ENCODE data around the gene HMGB1. TPM values are rescaled to one million over a fixed set of nuclear protein-coding genes. Genes with fewer than 3 reads are reported as not detected.
"Not testable (repeated sequence)": the region's sequence is repeated elsewhere in the genome, so short reads cannot be mapped to it uniquely, and the experiment has no call there.

Gene HMGB1
- total RNA-seq, 1 donor from 2014 or later: 135 TPM

DNA sequence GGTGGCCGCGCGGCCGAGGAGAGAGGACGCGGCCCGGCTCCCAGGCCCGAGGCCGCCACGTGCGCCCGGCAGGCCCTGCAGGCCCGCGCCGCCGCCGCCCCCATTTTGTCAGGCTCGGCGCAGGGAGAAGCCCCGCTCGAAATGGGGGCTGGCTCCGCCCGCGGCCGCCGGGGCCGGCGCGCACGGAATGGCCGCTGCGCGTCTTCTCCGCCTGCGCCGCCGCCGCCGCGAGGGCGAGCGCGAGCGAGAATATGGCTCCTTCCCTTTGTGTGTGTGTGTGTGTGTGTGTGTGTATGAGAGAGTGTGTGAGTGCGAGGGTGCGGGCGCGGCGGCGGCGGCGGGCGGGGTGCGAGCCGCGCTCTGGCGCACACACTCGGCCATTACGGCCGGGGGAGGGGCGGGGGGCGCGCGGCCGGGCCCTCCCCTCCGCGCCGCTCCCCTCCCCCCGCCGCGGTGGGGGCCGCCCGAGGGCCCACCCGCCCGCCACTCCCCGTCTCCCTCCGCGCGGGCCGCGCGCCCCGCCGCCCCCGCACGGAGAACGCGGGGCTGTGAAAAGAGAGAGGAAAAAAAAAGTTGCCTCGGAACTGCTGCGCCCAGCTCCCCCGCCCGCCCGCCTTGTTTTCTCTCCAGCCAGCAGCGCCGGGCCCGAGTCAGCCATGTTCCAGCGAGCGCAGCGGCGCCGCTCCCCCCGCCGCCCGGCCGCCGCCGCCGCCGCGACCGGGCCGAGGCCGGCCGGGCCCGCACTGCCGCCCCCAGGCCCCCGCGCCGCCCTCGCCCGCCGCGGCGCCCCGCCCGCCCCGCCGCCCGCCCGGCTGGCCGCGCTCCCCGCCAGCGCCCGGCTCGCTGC is 1.0 kb downstream of the HMGB1 start:
- Histone ChIP-seq H3K36me3 (peaks cover 3 to 17% of the 10 kb centered on the region in 2 donors), H3K9me3 (no peaks in the 10 kb centered on the region), H3K4me3 (peak overlapping the region; percentile 80 to 88), H3K4me1 (peaks cover 4 to 24% of the 10 kb centered on the region in 2 donors), H3K27ac (peak overlapping the region; percentile 76 to 95), H3K27me3 (no peaks in the 10 kb centered on the region)
- intact Hi-C loops (cut with DNase I): loop anchor here (1.0 to 10.0 kb wide), 15 partner anchors 20 to 700 kb away; partner anchors contain the start of genes HSPH1, KATNAL1, MEDAG and USPL1
- TF ChIP-seq, protein P1, sequence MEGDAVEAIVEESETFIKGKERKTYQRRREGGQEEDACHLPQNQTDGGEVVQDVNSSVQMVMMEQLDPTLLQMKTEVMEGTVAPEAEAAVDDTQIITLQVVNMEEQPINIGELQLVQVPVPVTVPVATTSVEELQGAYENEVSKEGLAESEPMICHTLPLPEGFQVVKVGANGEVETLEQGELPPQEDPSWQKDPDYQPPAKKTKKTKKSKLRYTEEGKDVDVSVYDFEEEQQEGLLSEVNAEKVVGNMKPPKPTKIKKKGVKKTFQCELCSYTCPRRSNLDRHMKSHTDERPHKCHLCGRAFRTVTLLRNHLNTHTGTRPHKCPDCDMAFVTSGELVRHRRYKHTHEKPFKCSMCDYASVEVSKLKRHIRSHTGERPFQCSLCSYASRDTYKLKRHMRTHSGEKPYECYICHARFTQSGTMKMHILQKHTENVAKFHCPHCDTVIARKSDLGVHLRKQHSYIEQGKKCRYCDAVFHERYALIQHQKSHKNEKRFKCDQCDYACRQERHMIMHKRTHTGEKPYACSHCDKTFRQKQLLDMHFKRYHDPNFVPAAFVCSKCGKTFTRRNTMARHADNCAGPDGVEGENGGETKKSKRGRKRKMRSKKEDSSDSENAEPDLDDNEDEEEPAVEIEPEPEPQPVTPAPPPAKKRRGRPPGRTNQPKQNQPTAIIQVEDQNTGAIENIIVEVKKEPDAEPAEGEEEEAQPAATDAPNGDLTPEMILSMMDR (IDR thresholded peaks at IDR 0.05): no peak
- DNase-seq (ENCODE audit: low spot score in 2 of 2): peak in 1 of 2 donors; percentile 84

DNA sequence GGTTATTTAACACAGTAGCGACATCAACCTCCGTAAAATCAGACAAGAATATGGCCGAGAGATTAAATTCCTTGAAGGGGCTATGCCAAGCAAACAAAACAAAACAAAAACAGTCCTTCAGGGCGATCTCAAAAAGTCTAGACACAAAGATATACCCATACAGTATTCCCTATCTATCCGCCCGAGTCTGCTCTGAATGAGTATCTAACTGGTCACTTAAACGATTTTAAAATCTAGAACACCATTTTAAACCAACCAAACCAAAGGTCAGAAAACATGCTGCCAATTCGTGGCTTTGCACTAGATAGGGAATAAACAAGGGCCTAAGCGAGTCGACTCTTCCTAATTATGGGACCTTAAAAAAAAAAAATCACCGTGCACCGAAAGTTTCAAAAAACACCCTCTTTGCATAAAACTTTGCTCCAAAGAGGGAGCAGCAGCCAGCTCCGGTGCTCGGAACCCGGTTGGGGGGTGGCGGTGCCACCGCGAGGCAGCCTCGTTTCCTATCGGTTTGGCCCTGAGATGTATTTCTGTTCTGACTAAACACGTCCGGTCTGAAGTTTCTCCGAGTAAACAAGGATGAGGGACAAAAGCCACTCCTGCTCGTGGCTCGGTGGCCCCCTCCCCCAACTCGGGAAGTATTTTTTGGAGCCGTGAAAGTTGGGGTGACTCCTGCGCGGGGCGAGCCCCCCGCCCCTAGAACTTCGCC is 1.8 kb downstream of the HMGB1 start:
- TF ChIP-seq, protein P1 (IDR thresholded peaks at IDR 0.05): no peak
- H3K4me1 ChIP-seq: peaks cover 4 to 24% of the 10 kb centered on the region in 2 donors
- peak overlapping the region; percentile 76 to 95 for H3K27ac ChIP-seq
- peak overlapping the region; percentile 80 to 88 for H3K4me3 ChIP-seq
- no peaks in the 10 kb centered on the region for H3K27me3 ChIP-seq
- intact Hi-C loops (cut with DNase I): loop anchor here (1.0 to 10.0 kb wide), 12 partner anchors 19 to 701 kb away; partner anchors contain the start of genes HSPH1, KATNAL1, MEDAG and USPL1
- DNase-seq (ENCODE audit: low spot score in 2 of 2): peak in 1 of 2 donors; percentile 78
- no peaks in the 10 kb centered on the region for H3K9me3 ChIP-seq
- peaks cover 10 to 17% of the 10 kb centered on the region in 2 donors for H3K36me3 ChIP-seq

DNA sequence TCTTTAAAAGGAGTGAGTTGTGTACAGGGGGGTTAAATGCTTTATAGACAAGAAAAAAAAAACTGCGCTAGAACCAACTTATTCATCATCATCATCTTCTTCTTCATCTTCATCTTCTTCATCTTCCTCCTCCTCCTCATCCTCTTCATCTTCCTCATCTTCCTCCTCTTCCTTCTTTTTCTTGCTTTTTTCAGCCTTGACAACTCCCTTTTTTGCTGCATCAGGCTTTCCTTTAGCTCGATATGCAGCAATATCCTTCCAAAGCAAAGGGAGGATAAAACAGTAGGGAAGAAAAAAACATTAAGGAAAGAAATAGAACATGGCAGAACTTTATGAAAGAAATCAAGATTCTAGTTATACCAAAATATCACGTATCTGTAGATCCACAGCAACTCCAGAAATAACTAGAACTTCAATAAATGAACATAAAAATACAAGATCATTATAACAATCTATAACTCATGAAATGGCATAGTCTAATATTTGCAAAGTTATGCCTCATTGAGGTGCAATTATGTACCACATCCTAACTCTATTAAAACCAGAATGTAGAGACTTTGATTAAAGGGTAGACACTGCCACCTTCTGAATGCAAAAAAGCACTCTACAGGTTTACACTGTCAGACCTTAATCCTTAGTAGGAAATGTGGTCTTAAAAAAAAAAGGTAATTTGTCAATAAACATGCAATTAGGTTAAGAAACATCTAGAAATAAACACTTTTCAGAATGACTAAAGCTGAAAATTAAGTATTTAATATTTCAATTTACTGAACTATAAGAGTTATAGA is 4.3 kb downstream of the HMGB1 start:
- intact Hi-C loops (cut with DNase I): loop anchor here (2.0 to 10.0 kb wide), 8 partner anchors 119 to 703 kb away; partner anchors contain the start of genes HSPH1 and MEDAG
- peaks cover 4 to 24% of the 10 kb centered on the region in 2 donors for H3K4me1 ChIP-seq
- DNase-seq (ENCODE audit: low spot score in 2 of 2); H3K9me3 ChIP-seq; H3K4me3 ChIP-seq; H3K27me3 ChIP-seq: not testable (repeated sequence)
- TF ChIP-seq, protein P1 (IDR thresholded peaks at IDR 0.05): peak in 2 of 3 experiments; percentile 59 to 67
- peak overlapping the region in 1 of 2 donors; percentile 95 for H3K27ac ChIP-seq
- H3K36me3 ChIP-seq: peaks cover 10 to 17% of the 10 kb centered on the region in 2 donors

DNA sequence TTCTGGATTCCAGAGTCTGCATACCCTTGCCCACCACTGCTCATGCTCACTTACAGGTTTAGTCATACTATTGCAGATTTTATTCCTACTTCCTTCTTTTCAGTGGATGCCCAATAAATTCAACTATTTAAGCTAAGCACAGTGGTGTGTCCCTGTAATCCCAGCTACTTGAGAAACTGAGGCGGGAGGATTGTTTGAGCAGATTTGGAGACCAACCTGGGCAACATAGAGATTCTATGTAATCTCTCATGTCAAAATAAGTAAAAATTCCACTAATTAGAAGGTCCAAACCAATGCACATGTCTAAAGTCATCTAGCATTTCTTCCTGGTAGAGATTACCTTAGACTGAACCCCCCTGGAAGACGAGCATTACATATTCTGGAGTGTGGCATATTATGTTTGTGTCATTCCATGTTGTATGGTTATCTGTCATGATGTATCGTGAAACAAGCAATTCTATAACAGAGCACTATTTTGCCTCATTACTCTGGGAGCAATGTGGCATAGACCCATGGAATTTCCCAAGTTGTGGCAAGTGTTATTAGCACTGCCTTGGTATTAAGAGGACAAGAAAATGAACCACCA is 8.3 kb downstream of the HMGB1 start:
- no peaks in the 10 kb centered on the region for H3K9me3 ChIP-seq
- peaks cover 0 to 13% of the 10 kb centered on the region in 2 donors for H3K4me1 ChIP-seq
- DNase-seq (ENCODE audit: low spot score in 2 of 2): no peak
- peaks cover 10% of the 10 kb centered on the region in 2 donors for H3K36me3 ChIP-seq
- H3K27ac ChIP-seq: no peak overlapping the region
- H3K27me3 ChIP-seq: no peaks in the 10 kb centered on the region
- TF ChIP-seq, protein P1 (IDR thresholded peaks at IDR 0.05): no peak
- intact Hi-C loops (cut with DNase I): no loop called here
- no peak overlapping the region for H3K4me3 ChIP-seq

DNA sequence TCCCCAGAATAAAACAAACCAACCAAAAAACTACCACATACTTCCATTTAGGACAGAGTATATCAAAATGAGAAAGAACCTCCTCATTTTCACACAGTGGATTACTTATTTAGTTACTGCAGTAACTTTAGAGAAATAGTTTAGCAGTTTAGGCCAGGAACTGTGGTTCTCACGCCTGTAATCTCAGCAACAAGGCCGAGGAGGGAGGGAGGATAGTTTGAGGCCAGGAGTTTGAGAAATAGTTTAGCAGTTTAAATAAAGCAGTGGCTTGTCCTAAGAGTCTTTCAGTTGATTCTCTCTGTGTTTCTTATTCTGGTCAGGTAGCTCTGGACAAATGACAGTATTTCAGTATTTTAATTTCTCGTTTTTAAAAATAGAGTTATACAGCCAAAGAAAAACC is 9.4 kb downstream of the HMGB1 start:
- H3K4me3 ChIP-seq: no peak overlapping the region
- H3K4me1 ChIP-seq: peaks cover 0 to 2% of the 10 kb centered on the region in 2 donors
- intact Hi-C loops (cut with DNase I): no loop called here
- TF ChIP-seq, protein P1 (IDR thresholded peaks at IDR 0.05): no peak
- no peaks in the 10 kb centered on the region for H3K27me3 ChIP-seq
- H3K27ac ChIP-seq: peak overlapping the region; percentile 46 to 51
- DNase-seq (ENCODE audit: low spot score in 2 of 2): no peak
- H3K36me3 ChIP-seq: peaks cover under 1 to 7% of the 10 kb centered on the region in 2 donors
- H3K9me3 ChIP-seq: no peaks in the 10 kb centered on the region
